Neutrophil (primary cell): ENCODE measurements around the gene GSS.
"Not testable (repeated sequence)": the region's sequence is repeated elsewhere in the genome, so short reads cannot be mapped to it uniquely, and the experiment has no call there.

ENCODE experiments used
- H3K27ac ChIP-seq: fragments of 200-600 bp; sonication (generic); 2 replicates; pipeline ENCODE4 v1.5.1; 2016; ENCODE audit warnings: mild to moderate bottlenecking, moderate library complexity
- H3K27me3 ChIP-seq: fragments of 200-600 bp; sonication (generic); 2 replicates; pipeline ENCODE4 v1.6.0; 2016; ENCODE audit warnings: mild to moderate bottlenecking
- H3K36me3 ChIP-seq: fragments of 200-600 bp; sonication (generic); 2 replicates; pipeline ENCODE4 v1.5.1; 2017
- H3K4me1 ChIP-seq, 2 experiments: fragments of 200-600 bp in 1 of 2; sonication (generic) in 1 of 2; 1 replicate in 1 of 2; 2 replicates in 1 of 2; pipeline versions ENCODE4 v1.5.1 to v1.6.1; 2013 to 2016; ENCODE audit warnings: low read depth in 1 of 2, low read length in 1 of 2, mild to moderate bottlenecking in 1 of 2, moderate library complexity in 1 of 2; ENCODE audit not compliant: control insufficient read depth in 1 of 2, insufficient read depth in 1 of 2
- H3K4me3 ChIP-seq, 2 experiments: fragments of 200-600 bp in 1 of 2; sonication (generic) in 1 of 2; 1 replicate in 1 of 2; 2 replicates in 1 of 2; pipeline ENCODE4 v1.5.1; 2013 to 2016; ENCODE audit warnings: low read depth in 1 of 2, low read length in 1 of 2, mild to moderate bottlenecking in 1 of 2, moderate library complexity in 1 of 2
- H3K9me3 ChIP-seq: fragments of 200-600 bp; sonication (generic); 2 replicates; pipeline ENCODE4 v1.5.1; 2016
- TF ChIP-seq, protein P1 (sequence below): fragments of 200-600 bp; sonication (generic); IDR thresholded peaks from 2 replicates; pipeline ENCODE4 v1.5.1; 2016; ENCODE audit warnings: antibody characterized with exemption

The GSS gene

GRCh38 chr20:34881689-34882088 lies 73.9 kb downstream of the GSS start:
- Histone ChIP-seq H3K27me3 (no peaks in the 10 kb centered on the region), H3K36me3 (peaks cover 29% of the 10 kb centered on the region), H3K4me3 (no peak overlapping the region), H3K9me3 (no peaks in the 10 kb centered on the region), H3K27ac (no peak overlapping the region), H3K4me1 (peaks cover 7 to 8% of the 10 kb centered on the region in 2 experiments)
- TF ChIP-seq, protein P1, sequence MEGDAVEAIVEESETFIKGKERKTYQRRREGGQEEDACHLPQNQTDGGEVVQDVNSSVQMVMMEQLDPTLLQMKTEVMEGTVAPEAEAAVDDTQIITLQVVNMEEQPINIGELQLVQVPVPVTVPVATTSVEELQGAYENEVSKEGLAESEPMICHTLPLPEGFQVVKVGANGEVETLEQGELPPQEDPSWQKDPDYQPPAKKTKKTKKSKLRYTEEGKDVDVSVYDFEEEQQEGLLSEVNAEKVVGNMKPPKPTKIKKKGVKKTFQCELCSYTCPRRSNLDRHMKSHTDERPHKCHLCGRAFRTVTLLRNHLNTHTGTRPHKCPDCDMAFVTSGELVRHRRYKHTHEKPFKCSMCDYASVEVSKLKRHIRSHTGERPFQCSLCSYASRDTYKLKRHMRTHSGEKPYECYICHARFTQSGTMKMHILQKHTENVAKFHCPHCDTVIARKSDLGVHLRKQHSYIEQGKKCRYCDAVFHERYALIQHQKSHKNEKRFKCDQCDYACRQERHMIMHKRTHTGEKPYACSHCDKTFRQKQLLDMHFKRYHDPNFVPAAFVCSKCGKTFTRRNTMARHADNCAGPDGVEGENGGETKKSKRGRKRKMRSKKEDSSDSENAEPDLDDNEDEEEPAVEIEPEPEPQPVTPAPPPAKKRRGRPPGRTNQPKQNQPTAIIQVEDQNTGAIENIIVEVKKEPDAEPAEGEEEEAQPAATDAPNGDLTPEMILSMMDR = no peak

DNA sequence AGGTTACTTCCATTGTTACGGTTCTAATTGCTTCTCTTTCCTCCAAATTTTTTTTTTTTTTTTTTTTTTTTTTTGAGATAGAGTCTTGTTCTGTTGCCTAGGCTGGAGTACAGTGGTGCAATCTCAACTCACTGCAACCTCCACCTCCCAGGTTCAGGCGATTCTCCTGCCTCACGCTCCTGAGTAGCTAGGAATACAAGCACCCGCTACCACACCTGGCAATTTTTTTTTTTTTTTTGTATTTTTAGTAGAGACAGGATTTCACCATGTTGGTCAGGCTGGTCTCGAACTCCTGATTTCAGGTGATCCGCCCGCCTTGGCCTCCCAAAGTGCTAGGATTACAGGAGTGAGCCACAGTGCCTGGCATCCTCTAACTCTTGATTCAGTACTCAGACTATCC lies 74.6 kb downstream of the GSS start:
- H3K9me3 ChIP-seq, H3K27ac ChIP-seq, H3K27me3 ChIP-seq, H3K4me3 ChIP-seq, H3K4me1 ChIP-seq: not testable (repeated sequence)
- H3K36me3 ChIP-seq = peaks cover 29% of the 10 kb centered on the region

DNA sequence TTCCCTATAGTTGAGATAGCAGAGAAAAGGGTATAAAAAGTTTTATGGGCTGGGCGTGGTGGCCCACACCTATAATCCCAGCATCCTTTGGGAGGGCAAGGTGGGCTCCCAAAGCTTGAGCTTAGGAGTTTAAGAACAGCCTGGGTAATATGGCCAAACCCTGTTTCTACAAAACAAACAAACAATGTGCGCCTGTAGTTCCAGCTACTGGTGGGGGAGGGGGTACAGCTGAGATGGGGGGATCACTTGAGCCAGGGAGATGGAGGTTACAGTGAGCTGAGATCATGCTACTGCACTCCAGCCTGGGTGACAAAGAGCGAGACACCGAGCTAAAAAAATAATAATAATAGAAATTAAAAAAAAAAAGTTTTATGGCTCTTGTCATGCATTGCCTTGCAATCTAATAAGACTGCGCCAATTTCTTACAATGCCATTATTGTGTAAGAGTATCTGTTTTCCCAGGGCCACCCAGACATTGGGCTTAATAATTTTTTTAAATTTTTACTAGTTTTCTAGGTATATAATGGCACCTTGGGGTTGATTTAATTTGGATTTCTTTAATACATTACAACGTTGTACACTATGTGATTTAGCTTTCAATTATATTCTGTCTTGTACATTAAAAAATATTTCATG lies 75.3 kb downstream of the GSS start:
- H3K27me3 ChIP-seq = no peaks in the 10 kb centered on the region
- H3K27ac ChIP-seq = no peak overlapping the region
- TF ChIP-seq, protein P1 = no peak
- H3K9me3 ChIP-seq = no peaks in the 10 kb centered on the region
- H3K36me3 ChIP-seq = peaks cover 24% of the 10 kb centered on the region
- no peak overlapping the region for H3K4me3 ChIP-seq
- peaks cover 13 to 16% of the 10 kb centered on the region in 2 experiments for H3K4me1 ChIP-seq
